Lung microvascular endothelial cell (primary cell): ENCODE results near the gene OR2A1. TPM values are rescaled to one million over a fixed set of nuclear protein-coding genes. Genes with fewer than 3 reads are reported as not detected.
"Not testable (repeated sequence)": the region's sequence is repeated elsewhere in the genome, so short reads cannot be mapped to it uniquely, and the experiment has no call there.

Experiments used
- DNase-seq, 2 donors: peaks; one replicate each; pipeline versions ENCODE4 v3.0.0 to v3.0.0-alpha.2; 2010; ENCODE audit warnings: low read depth in 2 of 2
- total RNA-seq: library from RNA; depleted of rRNA; stranded (reverse); fragments of >200 nt; gene quantifications from 2 replicates; pipeline ENCODE4 v1.2.1, GENCODE V29; 2014

OR2A1 gene
- not detected in 2 replicates for total RNA-seq

- DNase-seq = not testable (repeated sequence)
These were observed at the start of gene OR2A1 for GRCh38 chr7:144311872-144312469. TSS of gene OR2A1 (plus strand) at chr7:144312419. CDS start at chr7:144318125, 5,706 bp downstream.

GRCh38 chr7:144264692-144265091 is 47.5 kb upstream of the OR2A1 start, which contains the start of gene OR2A7:
TSS of gene OR2A7 (minus strand) at chr7:144264792. CDS start at chr7:144259628, 5,164 bp downstream.
- not testable (repeated sequence) for DNase-seq

- DNase-seq = not testable (repeated sequence)
These were observed 43.0 kb upstream of the OR2A1 start, which contains the start of gene CTAGE8 for GRCh38 chr7:144269188-144269587. TSS of gene CTAGE8 (minus strand) at chr7:144269288. CDS start at chr7:144269250, 38 bp downstream.

GRCh38 chr7:144275281-144275680 is 36.9 kb upstream of the OR2A1 start:
- DNase-seq = not testable (repeated sequence)

- not testable (repeated sequence) for DNase-seq
These were observed 32.2 kb upstream of the OR2A1 start for GRCh38 chr7:144280010-144280409.

GRCh38 chr7:144281981-144282380 is 30.2 kb upstream of the OR2A1 start:
- not testable (repeated sequence) for DNase-seq

GRCh38 chr7:144282490-144282889 is 29.7 kb upstream of the OR2A1 start:
- not testable (repeated sequence) for DNase-seq

- not testable (repeated sequence) for DNase-seq
These were observed 28.5 kb upstream of the OR2A1 start for GRCh38 chr7:144283716-144284115.

- not testable (repeated sequence) for DNase-seq
These were observed 24.9 kb upstream of the OR2A1 start for GRCh38 chr7:144287171-144287784.

- DNase-seq = not testable (repeated sequence)
These were observed 20.6 kb upstream of the OR2A1 start for GRCh38 chr7:144291607-144292006.

GRCh38 chr7:144292384-144293161 is 19.6 kb upstream of the OR2A1 start:
- DNase-seq = not testable (repeated sequence)

- DNase-seq = not testable (repeated sequence)
These were observed 18.3 kb upstream of the OR2A1 start for GRCh38 chr7:144293794-144294499.

- DNase-seq = not testable (repeated sequence)
These were observed 9.5 kb upstream of the OR2A1 start for GRCh38 chr7:144302578-144303303.

- not testable (repeated sequence) for DNase-seq
These were observed 8.6 kb upstream of the OR2A1 start for GRCh38 chr7:144303607-144304006.

GRCh38 chr7:144305156-144305555 is 7.1 kb upstream of the OR2A1 start:
- not testable (repeated sequence) for DNase-seq

GRCh38 chr7:144309702-144310101 is 2.5 kb upstream of the OR2A1 start:
- not testable (repeated sequence) for DNase-seq

GRCh38 chr7:144311218-144311617 is 1.0 kb upstream of the OR2A1 start:
- DNase-seq = not testable (repeated sequence)

- not testable (repeated sequence) for DNase-seq
These were observed 5.3 kb downstream of the OR2A1 start for GRCh38 chr7:144317537-144317936.

- not testable (repeated sequence) for DNase-seq
These were observed 7.3 kb downstream of the OR2A1 start for GRCh38 chr7:144319547-144319946.

- not testable (repeated sequence) for DNase-seq
These were observed 9.5 kb downstream of the OR2A1 start for GRCh38 chr7:144321677-144322206.
